ENCODE measurements around the gene CPLX3.
"Not testable (repeated sequence)": the region's sequence is repeated elsewhere in the genome, so short reads cannot be mapped to it uniquely, and the experiment has no call there.

CPLX3 gene

GRCh38 chr15:74783808-74784175 is 42.6 kb upstream of the CPLX3 start:
- Histone ChIP-seq H3F3A (ENCODE audit: low read depth) (peaks cover 6% of the 10 kb centered on the region; the same call in 1 of the 2 replicates), H3K79me2 (ENCODE audit: insufficient read depth, low read length) (peaks cover 78% of the 10 kb centered on the region), H3K9me3 (ENCODE audit: insufficient read depth, low read depth, low read length) (no peaks in the 10 kb centered on the region), H3K4me3 (ENCODE audit: low read length, poor library complexity, severe bottlenecking) (peak overlapping the region; percentile 83), H3K4me2 (ENCODE audit: low read depth, low read length, poor library complexity, severe bottlenecking) (peak overlapping the region; percentile 95), H3K4me1 (ENCODE audit: insufficient read depth, low read length, poor library complexity, severe bottlenecking) (peaks cover 68% of the 10 kb centered on the region), H3K9ac (ENCODE audit: low read depth, low read length, poor library complexity, severe bottlenecking) (peak overlapping the region; percentile 96), H2AFZ (ENCODE audit: low read length) (no peak overlapping the region), H3K9me2 (replicated peaks; ENCODE audit: low read depth, low read length) (no peaks in the 10 kb centered on the region), H3K36me3 (ENCODE audit: insufficient read depth, low read length) (no peaks in the 10 kb centered on the region), H4K20me1 (ENCODE audit: insufficient read depth, low read length, poor library complexity, severe bottlenecking) (peaks cover 51% of the 10 kb centered on the region), H3K27me3 (ENCODE audit: insufficient read depth, low read length, poor library complexity, severe bottlenecking) (no peaks in the 10 kb centered on the region)
- TF ChIP-seq CTCF (conservative IDR thresholded peaks at IDR 0.05; ENCODE audit: low read length) (no peak), EZH2phosphoT487 (IDR thresholded peaks at IDR 0.05; ENCODE audit: borderline replicate concordance) (no peak)

GRCh38 chr15:74784426-74785193 is 41.8 kb upstream of the CPLX3 start:
- TF ChIP-seq CTCF (conservative IDR thresholded peaks at IDR 0.05; ENCODE audit: low read length) (no peak), EZH2phosphoT487 (IDR thresholded peaks at IDR 0.05; ENCODE audit: borderline replicate concordance) (no peak)
- peak overlapping the region; percentile 95 for H3K4me2 ChIP-seq (ENCODE audit: low read depth, low read length, poor library complexity, severe bottlenecking)
- peaks cover 82% of the 10 kb centered on the region for H3K79me2 ChIP-seq (ENCODE audit: insufficient read depth, low read length)
- peak overlapping the region; percentile 96 for H3K9ac ChIP-seq (ENCODE audit: low read depth, low read length, poor library complexity, severe bottlenecking)
- no peak overlapping the region for H2AFZ ChIP-seq (ENCODE audit: low read length)
- peak overlapping the region; percentile 83 for H3K4me3 ChIP-seq (ENCODE audit: low read length, poor library complexity, severe bottlenecking)
- H3K4me1 ChIP-seq (ENCODE audit: insufficient read depth, low read length, poor library complexity, severe bottlenecking) = peaks cover 67% of the 10 kb centered on the region
- peaks cover 6% of the 10 kb centered on the region; the same call in 1 of the 2 replicates for H3F3A ChIP-seq (ENCODE audit: low read depth)
- H3K27me3 ChIP-seq (ENCODE audit: insufficient read depth, low read length, poor library complexity, severe bottlenecking) = no peaks in the 10 kb centered on the region
- H3K9me2 ChIP-seq (replicated peaks; ENCODE audit: low read depth, low read length) = no peaks in the 10 kb centered on the region
- H4K20me1 ChIP-seq (ENCODE audit: insufficient read depth, low read length, poor library complexity, severe bottlenecking) = peaks cover 58% of the 10 kb centered on the region
- no peaks in the 10 kb centered on the region for H3K9me3 ChIP-seq (ENCODE audit: insufficient read depth, low read depth, low read length)
- no peaks in the 10 kb centered on the region for H3K36me3 ChIP-seq (ENCODE audit: insufficient read depth, low read length)

GRCh38 chr15:74785194-74786032 is 41.0 kb upstream of the CPLX3 start:
- Histone ChIP-seq H3K36me3 (ENCODE audit: insufficient read depth, low read length) (no peaks in the 10 kb centered on the region), H2AFZ (ENCODE audit: low read length) (no peak overlapping the region), H3K9me2 (replicated peaks; ENCODE audit: low read depth, low read length) (no peaks in the 10 kb centered on the region), H3K79me2 (ENCODE audit: insufficient read depth, low read length) (peaks cover 88% of the 10 kb centered on the region), H3K4me2 (ENCODE audit: low read depth, low read length, poor library complexity, severe bottlenecking) (peak overlapping the region; percentile 95), H4K20me1 (ENCODE audit: insufficient read depth, low read length, poor library complexity, severe bottlenecking) (peaks cover 66% of the 10 kb centered on the region), H3K9ac (ENCODE audit: low read depth, low read length, poor library complexity, severe bottlenecking) (peak overlapping the region; percentile 96), H3F3A (ENCODE audit: low read depth) (peaks cover 6% of the 10 kb centered on the region; the same call in 1 of the 2 replicates), H3K27me3 (ENCODE audit: insufficient read depth, low read length, poor library complexity, severe bottlenecking) (no peaks in the 10 kb centered on the region), H3K4me3 (ENCODE audit: low read length, poor library complexity, severe bottlenecking) (peak overlapping the region; percentile 83), H3K4me1 (ENCODE audit: insufficient read depth, low read length, poor library complexity, severe bottlenecking) (peaks cover 67% of the 10 kb centered on the region), H3K9me3 (ENCODE audit: insufficient read depth, low read depth, low read length) (no peaks in the 10 kb centered on the region)
- TF ChIP-seq CTCF (conservative IDR thresholded peaks at IDR 0.05; ENCODE audit: low read length) (no peak), EZH2phosphoT487 (IDR thresholded peaks at IDR 0.05; ENCODE audit: borderline replicate concordance) (no peak)

GRCh38 chr15:74786081-74786480 is 40.3 kb upstream of the CPLX3 start:
- Histone ChIP-seq H3K9ac (ENCODE audit: low read depth, low read length, poor library complexity, severe bottlenecking) (peak overlapping the region; percentile 96), H4K20me1 (ENCODE audit: insufficient read depth, low read length, poor library complexity, severe bottlenecking) (peaks cover 73% of the 10 kb centered on the region), H3K4me1 (ENCODE audit: insufficient read depth, low read length, poor library complexity, severe bottlenecking) (peaks cover 67% of the 10 kb centered on the region), H3K79me2 (ENCODE audit: insufficient read depth, low read length) (peaks cover 88% of the 10 kb centered on the region), H3K4me3 (ENCODE audit: low read length, poor library complexity, severe bottlenecking) (peak overlapping the region; percentile 83), H3K4me2 (ENCODE audit: low read depth, low read length, poor library complexity, severe bottlenecking) (peak overlapping the region; percentile 95)
- H3K36me3 ChIP-seq (ENCODE audit: insufficient read depth, low read length); H3K27me3 ChIP-seq (ENCODE audit: insufficient read depth, low read length, poor library complexity, severe bottlenecking); H3K9me3 ChIP-seq (ENCODE audit: insufficient read depth, low read depth, low read length); H3K9me2 ChIP-seq (replicated peaks; ENCODE audit: low read depth, low read length); H3F3A ChIP-seq (ENCODE audit: low read depth); H2AFZ ChIP-seq (ENCODE audit: low read length): not testable (repeated sequence)

Measured in Loucy (cell line).